Astrocyte of the hippocampus (primary cell): ENCODE data around the gene SHTN1.

Source experiments
- DNase-seq: peaks from one replicate; pipeline ENCODE4 v3.0.0; 2011; ENCODE audit warnings: low read depth, low spot score

The SHTN1 gene

GRCh38 chr10:116873134-116873533 is 131.9 kb downstream of the SHTN1 start:
- DNase-seq: no peak

- no peak for DNase-seq
These were observed 134.0 kb downstream of the SHTN1 start for GRCh38 chr10:116870949-116871348.

DNA sequence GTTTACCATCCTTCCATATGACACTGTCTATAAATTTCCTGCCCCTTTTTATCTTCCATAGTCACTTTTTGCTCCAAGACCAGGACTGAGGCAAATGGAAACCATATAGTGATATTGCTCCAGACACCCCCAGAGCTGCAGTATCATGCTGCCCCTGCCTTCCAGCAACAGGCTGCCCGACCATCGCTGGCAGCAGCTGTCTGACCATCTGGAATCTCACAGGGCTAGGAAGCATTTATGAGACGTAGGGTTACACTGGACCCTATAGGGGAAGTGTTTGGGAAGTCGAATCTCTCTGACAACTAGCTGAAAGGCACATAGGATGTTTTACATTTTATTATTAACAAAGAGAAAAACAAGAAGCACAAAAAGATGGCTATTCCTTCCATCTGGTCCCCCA is 136.3 kb downstream of the SHTN1 start:
- no peak for DNase-seq

- no peak for DNase-seq
These were observed 136.8 kb downstream of the SHTN1 start for GRCh38 chr10:116868198-116868676.

- no peak for DNase-seq
These were observed 137.9 kb downstream of the SHTN1 start for GRCh38 chr10:116866987-116867595.

DNA sequence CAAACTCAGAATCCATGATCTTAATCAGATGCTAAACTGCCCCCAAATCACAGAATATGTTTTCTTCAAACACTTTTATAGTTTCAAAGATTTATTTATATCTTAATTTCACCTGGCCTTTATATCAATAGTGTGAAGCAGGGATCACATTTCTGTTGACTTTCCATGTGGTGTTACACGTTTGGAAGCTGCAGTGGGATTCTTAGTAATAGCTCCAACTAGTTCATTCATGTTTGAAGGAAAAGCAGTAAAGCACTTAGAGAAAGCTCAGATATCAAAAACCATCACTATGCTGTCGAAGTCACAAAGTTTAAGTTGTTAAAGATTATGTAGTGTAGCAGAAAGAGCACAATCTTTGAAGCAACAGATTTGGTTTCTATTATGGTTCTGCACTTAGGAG is 138.9 kb downstream of the SHTN1 start:
- DNase-seq: no peak

DNA sequence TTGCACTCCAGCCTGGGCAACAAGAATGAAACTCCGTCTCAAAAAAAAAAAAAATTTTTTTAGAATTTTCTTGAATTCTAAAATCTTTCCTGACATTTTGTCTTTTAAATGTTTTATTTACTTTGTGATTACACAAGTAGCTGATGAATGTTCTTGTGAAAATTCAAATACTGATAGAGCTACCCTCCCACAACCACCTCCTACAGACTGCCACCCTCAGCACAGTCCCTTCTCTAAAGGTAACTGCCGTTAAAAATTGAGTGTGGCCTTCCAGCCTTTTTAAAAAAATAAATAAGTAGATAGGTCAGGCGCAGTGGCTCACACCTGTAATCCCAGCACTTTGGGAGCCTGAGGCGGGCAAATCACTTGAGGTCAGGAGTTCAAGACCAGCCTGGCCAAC is 140.6 kb downstream of the SHTN1 start:
- no peak for DNase-seq

- no peak for DNase-seq
These were observed 143.2 kb downstream of the SHTN1 start for GRCh38 chr10:116861796-116862195.

DNA sequence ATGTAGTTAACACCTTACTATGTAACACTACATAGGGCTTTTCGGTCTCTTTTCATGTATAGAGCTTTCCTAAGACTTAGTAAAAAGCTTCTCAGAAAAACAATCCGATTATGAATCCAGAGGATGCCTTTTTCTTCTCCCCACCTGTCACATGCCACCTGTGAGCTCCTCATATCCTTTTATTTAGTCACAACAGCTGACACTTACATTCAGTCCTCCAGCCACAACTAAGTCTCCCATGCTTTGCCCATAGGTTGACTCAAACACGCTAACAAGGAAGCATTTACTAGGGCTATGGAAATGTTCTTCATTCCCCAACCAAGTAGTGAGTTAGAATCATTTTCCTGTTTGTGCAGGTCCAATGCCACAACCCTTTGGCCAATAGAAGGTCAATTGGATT is 147.8 kb downstream of the SHTN1 start:
- DNase-seq: no peak

DNA sequence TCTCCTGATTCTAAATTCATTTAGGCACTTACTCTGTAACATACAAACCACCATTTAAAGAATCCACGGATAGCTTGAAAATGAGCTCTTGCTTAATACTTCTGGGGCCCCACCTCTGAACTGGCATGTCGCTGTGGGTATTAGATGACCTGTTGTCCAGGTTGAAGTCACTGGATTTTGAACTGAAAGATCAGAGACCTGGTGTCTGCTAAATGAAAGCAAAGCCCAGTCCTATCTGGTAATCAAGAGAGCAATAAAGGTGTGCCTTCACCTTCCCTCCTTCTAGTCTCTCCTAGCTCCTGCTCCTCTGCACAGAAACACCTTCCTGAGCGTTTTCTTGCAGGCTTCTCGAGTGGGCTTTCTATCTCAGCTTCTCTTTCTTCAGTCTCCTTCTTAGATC is 151.3 kb downstream of the SHTN1 start:
- no peak for DNase-seq

GRCh38 chr10:116853287-116853686 is 151.7 kb downstream of the SHTN1 start:
- no peak for DNase-seq

GRCh38 chr10:116852246-116852645 is 152.7 kb downstream of the SHTN1 start:
- no peak for DNase-seq

- no peak for DNase-seq
These were observed 154.9 kb downstream of the SHTN1 start for GRCh38 chr10:116850058-116850611.

DNA sequence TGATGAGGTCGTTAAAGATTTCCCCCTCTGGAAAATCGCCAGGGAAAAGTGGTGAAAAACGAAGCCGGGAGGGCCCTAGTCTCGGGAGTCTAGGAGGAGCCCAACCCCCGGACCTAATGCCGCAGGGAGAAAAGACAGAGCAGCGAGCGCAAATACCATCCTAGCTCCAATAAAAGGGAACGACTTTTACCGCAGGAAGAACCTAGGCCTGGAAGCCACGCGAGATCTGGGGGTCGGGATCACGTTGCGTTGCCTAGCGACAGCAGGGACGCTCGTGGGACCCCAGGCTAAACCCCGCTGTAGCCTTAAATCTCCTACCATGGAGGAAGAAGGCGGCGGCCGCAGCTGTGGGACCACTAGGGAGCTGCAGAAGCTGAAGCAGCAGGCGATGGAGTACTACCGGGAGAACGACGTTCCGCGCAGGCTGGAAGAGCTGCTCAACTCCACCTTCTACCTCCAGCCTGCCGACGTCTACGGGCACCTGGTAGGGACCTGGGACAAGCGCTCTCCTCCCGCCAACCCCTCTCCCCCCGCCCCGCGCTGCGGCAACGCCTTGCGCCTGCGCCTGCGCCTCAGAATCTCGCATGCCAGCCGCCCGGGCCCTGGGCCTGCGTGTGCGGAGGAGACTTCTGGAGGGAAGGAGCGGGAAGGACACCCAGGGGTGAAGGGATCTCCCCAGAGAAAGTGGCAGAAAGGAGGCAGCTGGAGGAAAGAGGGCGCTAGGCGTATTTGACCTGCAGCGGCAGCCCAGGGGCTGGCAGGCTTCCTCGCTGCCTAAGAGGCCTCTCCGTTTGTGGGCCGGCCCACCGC is 155.5 kb downstream of the SHTN1 start, which contains the start of gene ENO4:
Gene ENO4 (plus strand): TSS at position 252 of the 810 bp plus-strand sequence. CDS start 68 bp downstream, at position 320.
- DNase-seq: peak; percentile 95

- peak; percentile 57 for DNase-seq
These were observed 156.1 kb downstream of the SHTN1 start for GRCh38 chr10:116848944-116849247.

GRCh38 chr10:116848032-116848943 is 156.7 kb downstream of the SHTN1 start:
- no peak for DNase-seq

DNA sequence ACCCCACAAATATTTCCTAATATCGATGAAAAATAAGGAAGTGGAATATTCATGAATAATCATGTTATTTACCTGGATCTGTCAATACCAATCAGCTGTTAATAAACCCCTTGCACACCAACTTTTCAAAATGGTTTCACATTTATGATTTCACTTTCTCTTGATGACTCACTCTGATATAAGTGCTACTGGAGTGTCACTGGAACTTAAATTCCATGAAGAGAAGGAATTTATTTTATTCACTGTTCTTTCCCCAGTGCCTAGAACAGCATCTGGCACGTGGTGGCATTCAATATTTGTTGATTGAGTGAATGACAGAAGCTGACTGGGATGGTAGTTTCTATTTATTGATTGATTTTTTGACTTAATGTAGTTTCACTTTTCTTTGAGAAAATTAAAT is 159.2 kb downstream of the SHTN1 start:
- DNase-seq: no peak

DNA sequence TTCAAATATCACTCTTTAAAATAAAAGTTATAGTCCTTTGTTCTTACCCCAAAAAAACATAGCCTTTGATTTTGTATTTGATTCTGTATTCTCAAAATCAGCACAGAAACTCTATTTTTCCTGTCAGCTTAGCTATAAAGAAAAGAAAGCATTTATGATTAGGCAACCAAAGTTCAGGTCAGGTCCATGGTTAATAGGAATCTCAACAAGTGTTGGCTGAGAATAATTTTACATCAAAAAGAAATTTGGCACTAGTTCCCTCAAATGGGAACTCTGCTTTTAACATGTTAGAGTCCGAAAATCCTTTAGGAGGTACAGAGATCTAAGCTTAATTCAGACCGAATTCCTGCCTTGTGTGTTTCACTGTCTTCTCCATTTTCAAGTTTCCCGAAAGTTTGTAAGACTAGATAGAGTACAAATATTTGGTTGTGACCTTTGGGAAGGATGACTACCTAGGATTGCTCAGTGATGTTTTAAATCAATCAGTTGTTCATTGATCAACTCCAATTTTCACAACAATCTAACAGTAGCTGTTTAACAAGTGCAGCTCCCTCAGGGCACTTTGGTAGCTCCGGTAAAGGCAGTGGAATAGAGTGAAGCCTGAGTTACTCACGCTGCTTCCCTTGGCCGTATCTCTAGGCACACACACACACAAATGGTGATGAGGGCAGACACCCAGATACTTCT is 164.5 kb downstream of the SHTN1 start:
- DNase-seq: no peak

DNA sequence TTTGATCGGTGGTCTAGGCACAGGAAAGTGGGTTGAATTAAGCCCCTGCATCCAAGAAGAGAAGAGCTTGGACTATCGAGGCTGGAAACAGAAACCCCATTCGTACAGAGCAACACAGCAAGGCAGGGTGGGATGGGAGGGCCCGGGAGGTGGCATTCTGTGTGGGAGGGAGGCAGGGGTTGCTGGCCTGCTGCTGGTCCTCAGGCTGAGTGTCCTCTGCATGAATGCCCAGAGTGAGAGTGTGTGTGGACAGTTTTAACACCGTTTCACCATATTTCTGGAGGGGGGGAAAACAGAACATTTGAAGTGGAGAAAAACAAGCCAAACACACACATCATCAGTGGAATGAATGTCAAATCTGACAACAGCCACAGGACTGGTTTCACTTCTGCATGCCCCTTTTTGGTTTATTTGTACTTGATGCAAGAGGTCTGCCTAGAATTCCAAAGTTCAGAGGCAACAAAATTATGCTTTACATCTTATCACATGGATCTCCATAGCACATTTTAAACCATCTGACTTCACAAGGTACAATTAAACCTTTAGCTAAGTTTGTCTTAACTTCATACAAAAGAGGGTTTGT is 166.8 kb downstream of the SHTN1 start:
- DNase-seq: no peak

DNA sequence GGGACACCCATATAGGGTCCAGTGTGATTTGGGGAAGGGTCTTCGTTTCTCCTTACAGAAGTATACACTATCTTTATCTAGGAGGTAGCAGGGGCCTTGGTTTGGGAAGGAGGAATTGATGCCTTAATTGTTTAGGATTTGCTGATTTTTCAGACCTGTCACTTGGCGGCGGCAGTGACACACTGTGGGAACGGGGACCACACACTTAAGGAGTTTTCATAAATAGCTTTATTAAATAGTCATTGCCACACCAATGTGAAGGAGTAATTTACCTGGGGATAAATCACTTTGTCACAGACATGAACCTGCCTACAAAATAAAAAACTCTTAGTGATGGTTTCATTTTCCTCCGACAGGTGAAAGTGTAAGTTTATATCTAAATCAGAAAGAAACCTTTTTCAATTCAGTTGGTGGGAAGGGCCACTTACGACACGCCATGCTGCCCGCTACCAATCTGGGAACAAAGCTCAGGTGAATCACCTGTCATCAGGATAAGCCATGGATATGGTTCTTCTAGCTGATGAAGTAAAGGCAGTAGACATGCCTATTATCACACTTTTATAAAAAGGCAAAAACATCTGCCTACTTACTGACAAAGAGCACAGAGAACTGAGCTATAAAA is 168.0 kb downstream of the SHTN1 start:
- no peak for DNase-seq
